RWPE1 (cell line): Measurements from ENCODE around the gene TPPP3.

Source experiments
- CTCF ChIA-PET: fragments of 350-600 bp; sonication (Branson Sonifier 250); formaldehyde crosslinking; extraction: SDS; loops from one replicate; lab custom pipeline; 2021; lab: Yijun Ruan, JAX
- POLR2A ChIA-PET: fragments of 400-600 bp; formaldehyde crosslinking; extraction: SDS; loops from one replicate; lab custom pipeline; 2020; ENCODE audit warnings: antibody characterized with exemption; ENCODE audit not compliant: low non-redundant PET; lab: Yijun Ruan, JAX
- DNase-seq: peaks from one replicate; pipeline ENCODE4 v3.0.0; 2012; ENCODE audit warnings: low spot score
- H3K27ac ChIP-seq: fragments of 450-650 bp; 2 replicates; pipeline ENCODE4 v1.5.1; 2017
- CTCF ChIP-seq: fragments of 450-650 bp; conservative IDR thresholded peaks from 2 replicates; pipeline ENCODE4 v1.5.1; 2017; ENCODE audit warnings: low read depth, mild to moderate bottlenecking

TPPP3 gene

DNA sequence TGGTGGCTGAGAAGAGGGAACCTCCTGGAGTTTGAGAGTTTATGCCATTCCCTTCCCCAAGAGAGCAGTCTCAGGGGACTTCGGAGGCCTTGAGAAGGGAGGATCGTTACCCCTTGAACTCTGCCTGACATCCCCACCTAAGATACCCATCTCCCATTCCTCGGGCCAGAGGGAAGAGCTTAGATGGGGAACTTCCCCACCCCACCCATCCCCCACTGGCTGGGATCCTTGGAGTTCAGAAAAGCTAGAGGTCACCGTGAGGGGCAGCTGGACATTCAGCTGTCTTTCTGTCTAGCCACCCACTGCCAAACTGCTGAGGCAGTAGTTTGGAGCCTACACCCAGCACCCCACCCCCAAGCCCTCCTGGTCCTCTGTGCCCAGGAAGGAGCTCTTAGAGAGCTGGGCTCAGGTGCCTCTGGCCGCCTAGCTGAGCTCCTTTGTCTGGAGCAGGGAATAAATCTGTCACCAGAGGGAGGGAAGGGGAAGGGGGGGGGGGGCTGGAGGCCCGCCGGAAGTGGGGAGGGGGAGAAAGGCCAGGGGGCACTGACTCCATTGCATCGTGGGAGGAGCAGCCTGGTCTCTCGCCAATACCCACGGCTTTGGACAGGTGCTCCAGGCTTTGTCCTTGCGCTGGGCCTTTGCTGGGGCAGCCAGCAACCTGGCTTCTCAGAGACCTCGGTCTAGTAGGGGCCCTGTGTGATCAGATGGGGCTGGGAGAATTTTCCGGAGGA, 38.6 kb upstream of the TPPP3 start:
- ChIA-PET POLR2A (interaction anchor here (0.6 kb wide), 1 partner anchor 124 kb away, joined by 3 read pairs; no protein-coding TSS in a partner anchor), CTCF (interaction anchor here (0.8 to 1.1 kb wide), 2 partner anchors 34 to 115 kb away, joined by 3 read pairs; no protein-coding TSS in a partner anchor)
- no peak for DNase-seq
- H3K27ac ChIP-seq = peak overlapping the region; percentile 49
- no peak for TF ChIP-seq CTCF

- CTCF ChIA-PET = interaction anchor here (0.6 to 1.1 kb wide), 4 partner anchors 34 to 116 kb away, joined by 3 read pairs; no protein-coding TSS in a partner anchor
- peak within 1 kb of the TSS; percentile 49 for H3K27ac ChIP-seq
Measured at GRCh38 chr16:67430977-67431774, 37.9 kb upstream of the TPPP3 start, which contains the start of gene HSD11B2. HSD11B2 (plus strand) TSS chr16:67431121; CDS start chr16:67431249, 128 bp downstream.

GRCh38 chr16:67430504-67430976, 37.2 kb upstream of the TPPP3 start:
- no peak for TF ChIP-seq CTCF
- no peak overlapping the region; the same call in 1 of the 2 replicates for H3K27ac ChIP-seq
- CTCF ChIA-PET = interaction anchor here (0.6 to 0.8 kb wide), 5 partner anchors 10 to 252 kb away, joined by 3 to 4 read pairs (median 3); no protein-coding TSS in a partner anchor
- DNase-seq = peak; percentile 52
- POLR2A ChIA-PET = no interaction called here

More at GRCh38 chr16:67430977-67431774, 37.9 kb upstream of the TPPP3 start, which contains the start of gene HSD11B2:
- POLR2A ChIA-PET = interaction anchor here (0.6 kb wide), 1 partner anchor 123 kb away, joined by 3 read pairs; no protein-coding TSS in a partner anchor
- peak; percentile 44 for TF ChIP-seq CTCF
- DNase-seq = peak; percentile 72

DNA sequence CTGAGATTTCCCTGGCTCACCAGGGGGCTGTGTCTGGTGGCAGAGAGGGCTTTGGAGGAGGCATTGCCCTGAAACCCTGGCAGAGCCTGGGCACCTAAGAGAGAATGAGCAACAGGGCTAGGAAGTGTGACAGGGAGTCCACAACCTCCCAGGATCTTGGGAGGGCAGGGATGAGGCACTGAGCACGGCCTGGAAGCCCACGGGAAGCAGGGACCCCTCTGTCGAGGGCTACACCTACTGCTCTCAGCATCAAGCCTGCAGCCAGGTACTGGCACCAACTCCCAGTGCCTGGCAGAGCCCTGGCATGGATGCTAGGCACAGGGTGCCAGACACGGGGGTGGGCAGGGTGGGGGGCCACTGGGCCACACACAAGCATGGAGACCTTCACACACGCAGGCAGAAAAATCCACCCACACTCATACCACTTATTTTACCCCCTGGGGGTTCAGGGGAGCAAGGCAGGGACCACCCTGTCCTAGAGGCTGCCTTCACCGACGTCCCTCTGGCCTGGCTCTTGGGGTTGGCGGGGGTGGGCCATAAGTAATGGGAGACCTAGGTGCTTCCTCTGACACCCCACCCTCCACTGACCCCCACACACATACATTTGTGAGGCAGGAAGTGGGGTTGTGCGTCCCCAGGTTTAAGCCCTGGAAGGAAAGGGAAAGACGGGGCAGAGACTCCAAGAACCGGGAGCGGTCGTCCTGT, 36.7 kb upstream of the TPPP3 start:
- TF ChIP-seq CTCF = no peak
- ChIA-PET POLR2A (no interaction called here), CTCF (interaction anchor here (0.6 to 3.2 kb wide), 5 partner anchors 10 to 252 kb away, joined by 3 to 19 read pairs (median 4); no protein-coding TSS in a partner anchor)
- DNase-seq = no peak
- no peak overlapping the region for H3K27ac ChIP-seq

GRCh38 chr16:67429053-67429798, 35.9 kb upstream of the TPPP3 start:
- CTCF ChIA-PET = interaction anchor here (0.9 to 3.2 kb wide), 8 partner anchors 9 to 169 kb away, joined by 3 to 19 read pairs (median 6); no protein-coding TSS in a partner anchor
- no peak for DNase-seq
- H3K27ac ChIP-seq = no peak overlapping the region
- no peak for TF ChIP-seq CTCF
- POLR2A ChIA-PET = no interaction called here
